HG03139 (cell line): ENCODE measurements around the gene PKD1.

Experiments
- ATAC-seq: cut with Tn5 transposase; IDR thresholded peaks from one replicate; pipeline ENCODE4 v1.9.1; 2021; ENCODE audit not compliant: unreplicated experiment

PKD1 gene

GRCh38 chr16:2078691-2079090 lies 57.0 kb downstream of the PKD1 start:
- ATAC-seq = no peak

- ATAC-seq = no peak
These were observed 57.6 kb downstream of the PKD1 start for GRCh38 chr16:2078096-2078495.

GRCh38 chr16:2077696-2078095 lies 58.0 kb downstream of the PKD1 start:
- ATAC-seq = no peak

- no peak for ATAC-seq
These were observed 58.7 kb downstream of the PKD1 start for GRCh38 chr16:2077016-2077415.

GRCh38 chr16:2076072-2076865 lies 59.4 kb downstream of the PKD1 start:
- no peak for ATAC-seq

- ATAC-seq = no peak
These were observed 60.1 kb downstream of the PKD1 start for GRCh38 chr16:2075631-2076030.

GRCh38 chr16:2074071-2074470 lies 61.6 kb downstream of the PKD1 start:
- ATAC-seq = no peak

- no peak for ATAC-seq
These were observed 62.8 kb downstream of the PKD1 start for GRCh38 chr16:2072926-2073325.

- ATAC-seq = no peak
These were observed 64.1 kb downstream of the PKD1 start for GRCh38 chr16:2071454-2072202.

GRCh38 chr16:2070576-2071453 lies 64.9 kb downstream of the PKD1 start:
- no peak for ATAC-seq

GRCh38 chr16:2066139-2066538 lies 69.6 kb downstream of the PKD1 start:
- no peak for ATAC-seq

- ATAC-seq = no peak
These were observed 71.2 kb downstream of the PKD1 start for GRCh38 chr16:2064368-2064945.

- ATAC-seq = no peak
These were observed 71.8 kb downstream of the PKD1 start for GRCh38 chr16:2063861-2064260.

GRCh38 chr16:2062801-2063200 lies 72.9 kb downstream of the PKD1 start:
- no peak for ATAC-seq

GRCh38 chr16:2061526-2061925 lies 74.2 kb downstream of the PKD1 start:
- ATAC-seq = no peak

GRCh38 chr16:2061023-2061422 lies 74.7 kb downstream of the PKD1 start:
- ATAC-seq = no peak

GRCh38 chr16:2060346-2060745 lies 75.4 kb downstream of the PKD1 start:
- no peak for ATAC-seq

- ATAC-seq = no peak
These were observed 76.8 kb downstream of the PKD1 start for GRCh38 chr16:2058872-2059271.

GRCh38 chr16:2058420-2058819 lies 77.3 kb downstream of the PKD1 start:
- no peak for ATAC-seq

- ATAC-seq = no peak
These were observed 78.3 kb downstream of the PKD1 start for GRCh38 chr16:2057438-2057837.
